HepG2 (cell line): ENCODE results near the gene HID1. TPM values are rescaled to one million over a fixed set of nuclear protein-coding genes. Genes with fewer than 3 reads are reported as not detected.
A peak's percentile ranks its signal among the peaks of the same experiment; 100 is the strongest.

ENCODE experiments used
- CBFB ChIP-seq: sonication (generic); formaldehyde crosslinking; IDR thresholded peaks from 2 replicates; pipeline ENCODE4 v1.4.0; 2020; ENCODE audit warnings: missing genetic modification reagents
- FOSL2 ChIP-seq: sonication (generic); formaldehyde crosslinking; IDR thresholded peaks from 2 replicates; pipeline ENCODE4 v1.4.0; 2020; ENCODE audit warnings: missing genetic modification reagents
- FOXO1 ChIP-seq: sonication (generic); formaldehyde crosslinking; IDR thresholded peaks from 2 replicates; pipeline ENCODE4 v1.4.0; 2020; ENCODE audit warnings: missing genetic modification reagents
- HES4 ChIP-seq: sonication (generic); formaldehyde crosslinking; IDR thresholded peaks from 2 replicates; pipeline ENCODE4 v1.9.0; 2021; ENCODE audit warnings: mild to moderate bottlenecking, missing genetic modification reagents, borderline replicate concordance
- HNRNPLL ChIP-seq: fragments of 200-400 bp; formaldehyde crosslinking; IDR thresholded peaks from 2 replicates; pipeline ENCODE4 v1.6.1; 2017; ENCODE audit warnings: mild to moderate bottlenecking, low read depth, low read length; ENCODE audit not compliant: poor library complexity, severe bottlenecking
- HOXA3 ChIP-seq: sonication (generic); formaldehyde crosslinking; IDR thresholded peaks from 2 replicates; pipeline ENCODE4 v1.5.0; 2020; ENCODE audit warnings: missing genetic modification reagents
- KDM2A ChIP-seq: sonication (generic); formaldehyde crosslinking; IDR thresholded peaks from 2 replicates; pipeline ENCODE4 v1.4.0; 2020; ENCODE audit warnings: low read depth, missing genetic modification reagents, borderline replicate concordance
- KLF16 ChIP-seq, 2 experiments: sonication (generic) in 1 of 2; formaldehyde crosslinking in 1 of 2; IDR thresholded peaks; 2 replicates each; pipeline versions ENCODE4 v1.6.1 to v1.8.0; 2016 to 2023; ENCODE audit warnings: missing genetic modification reagents in 2 of 2, missing compliant biosample characterization in 1 of 2
- NCOA2 ChIP-seq: sonication (generic); formaldehyde crosslinking; IDR thresholded peaks from 2 replicates; pipeline ENCODE4 v1.8.0; 2022; ENCODE audit warnings: inconsistent platforms
- NFE2L1 ChIP-seq: sonication (generic); formaldehyde crosslinking; IDR thresholded peaks from 2 replicates; pipeline ENCODE4 v1.4.0; 2020; ENCODE audit warnings: missing genetic modification reagents, mild to moderate bottlenecking, borderline replicate concordance
- SAP130 ChIP-seq: IDR thresholded peaks from 2 replicates; pipeline ENCODE4 v1.6.1; 2016; ENCODE audit warnings: low read depth
- ZBTB7B ChIP-seq: sonication (generic); formaldehyde crosslinking; IDR thresholded peaks from 2 replicates; pipeline ENCODE4 v1.4.0; 2020; ENCODE audit warnings: missing genetic modification reagents
- ZNF235 ChIP-seq: sonication (generic); formaldehyde crosslinking; IDR thresholded peaks from 2 replicates; pipeline ENCODE4 v1.8.1; 2023; ENCODE audit warnings: mild to moderate bottlenecking, missing genetic modification reagents, borderline replicate concordance
- ZNF33B ChIP-seq: sonication (generic); formaldehyde crosslinking; IDR thresholded peaks from 2 replicates; pipeline ENCODE4 v1.5.1; 2020; ENCODE audit warnings: mild to moderate bottlenecking, missing genetic modification reagents
- ZNF501 ChIP-seq: sonication (generic); formaldehyde crosslinking; IDR thresholded peaks from 2 replicates; pipeline ENCODE4 v1.5.1; 2020; ENCODE audit warnings: mild to moderate bottlenecking, moderate library complexity, missing genetic modification reagents
- ZNF614 ChIP-seq: IDR thresholded peaks from 2 replicates; pipeline ENCODE4 v1.6.1; 2018; ENCODE audit warnings: missing biosample characterization, missing genetic modification reagents, inconsistent platforms, borderline replicate concordance
- ZNF709 ChIP-seq: sonication (generic); formaldehyde crosslinking; IDR thresholded peaks from 2 replicates; pipeline ENCODE4 v1.5.0; 2020; ENCODE audit warnings: mild to moderate bottlenecking, missing genetic modification reagents
- ZNF883 ChIP-seq: sonication (generic); formaldehyde crosslinking; IDR thresholded peaks from 2 replicates; pipeline ENCODE4 v1.5.1; 2020; ENCODE audit warnings: mild to moderate bottlenecking, missing genetic modification reagents; ENCODE audit errors: not compliant biosample characterization
- ZNF891 ChIP-seq: sonication (generic); formaldehyde crosslinking; IDR thresholded peaks from 2 replicates; pipeline ENCODE4 v1.5.0; 2020; ENCODE audit warnings: mild to moderate bottlenecking, missing genetic modification reagents
- ZZZ3 ChIP-seq: sonication (generic); formaldehyde crosslinking; IDR thresholded peaks from 2 replicates; pipeline ENCODE4 v1.4.0; 2020; ENCODE audit warnings: missing genetic modification reagents, mild to moderate bottlenecking, borderline replicate concordance
- polyA plus RNA-seq, 8 experiments: library from polyadenylated mRNA; depleted of rRNA in 3 of 8; stranded (reverse) in 7 of 8; unstranded in 1 of 8; fragments of >200 nt; fragmentation: Illumina TruSeq in 4 of 8; extraction: Trizol in 4 of 8; gene quantifications; 2 replicates each; pipeline versions ENCODE4 v1.2.1 to v1.2.3, GENCODE V29; 2011 to 2016; ENCODE audit warnings: low read depth in 4 of 8, missing spikeins in 1 of 8, mixed read lengths in 1 of 8; ENCODE audit not compliant: insufficient read depth in 1 of 8
- total RNA-seq, 5 experiments: library from RNA; depleted of rRNA; stranded (reverse); fragments of >200 nt; fragmentation: Illumina TruSeq; extraction: Trizol; gene quantifications; 2 replicates each; pipeline ENCODE4 v1.2.3, GENCODE V29; 2016; ENCODE audit warnings: low read depth in 1 of 5
- TF ChIP-seq, protein P1 (sequence below): IDR thresholded peaks from 2 replicates; pipeline ENCODE4 v1.6.1; 2016; ENCODE audit warnings: missing compliant biosample characterization, missing genetic modification reagents, borderline replicate concordance
- TF ChIP-seq, protein P2 (sequence below): sonication (generic); formaldehyde crosslinking; IDR thresholded peaks from 2 replicates; pipeline ENCODE4 v1.5.1; 2020; ENCODE audit warnings: mild to moderate bottlenecking, missing genetic modification reagents
- TF ChIP-seq, protein P3 (sequence below), 2 experiments: sonication (generic) in 1 of 2; formaldehyde crosslinking in 1 of 2; IDR thresholded peaks; 2 replicates each; pipeline versions ENCODE4 v1.4.0 to v1.6.1; 2018 to 2020; ENCODE audit warnings: missing genetic modification reagents in 2 of 2, borderline replicate concordance in 1 of 2, low read depth in 1 of 2, mild to moderate bottlenecking in 1 of 2, missing biosample characterization in 1 of 2

Gene HID1
- total and polyA plus RNA-seq, 2 of the 13 experiments (the other 11 are each of a cell fraction or from before 2014, with no cell fraction given): 2.1 to 10.6 TPM

DNA sequence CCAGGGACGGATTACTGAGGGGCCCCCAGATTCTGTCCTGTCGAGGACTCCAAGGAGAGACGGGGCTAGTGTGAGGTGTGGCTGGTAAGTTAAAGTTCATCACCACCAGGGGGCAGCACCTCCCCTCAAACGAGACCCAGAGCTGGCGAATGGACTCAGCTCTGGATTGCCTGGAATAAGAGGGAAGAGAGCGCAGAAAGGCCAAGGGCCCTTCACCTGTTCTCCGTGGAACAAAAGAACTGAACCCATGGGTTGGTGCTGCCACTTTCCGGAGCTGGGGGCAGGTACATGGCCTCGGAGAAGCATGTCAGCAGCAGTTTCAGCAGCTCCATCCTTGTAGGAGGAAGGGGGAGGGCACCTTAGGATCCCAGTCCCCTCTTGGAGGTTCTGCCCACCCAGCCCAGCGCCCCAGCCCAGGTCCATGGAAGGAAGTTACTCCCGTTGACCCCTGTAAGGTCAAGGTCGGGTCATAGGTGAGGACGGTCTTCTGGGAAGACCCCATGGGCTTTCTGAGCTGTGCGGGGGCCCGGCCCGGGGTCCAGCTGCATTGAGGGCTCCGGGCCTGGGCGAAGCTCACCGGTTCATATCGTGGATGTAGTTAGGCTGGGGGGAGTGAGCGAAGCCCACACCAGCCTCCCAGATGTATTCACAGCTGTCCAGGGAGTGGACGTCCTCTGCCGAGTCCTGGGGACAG is 10.8 kb downstream of the HID1 start (continued):
- TF ChIP-seq ZNF883 (peak; percentile 77), ZNF614 (0 out of 2 replicates have a peak, but pooled peaks have one; percentile 60), SAP130 (peak; percentile 38; the same call in 1 of the 2 replicates), FOSL2 (CRISPR knock-in tag) (0 out of 2 replicates have a peak, but pooled peaks have one; percentile 18), HOXA3 (CRISPR knock-in tag) (peak; percentile 18; the same call in 1 of the 2 replicates), NFE2L1 (CRISPR knock-in tag) (no peak), ZNF891 (peak; percentile 15; the same call in 1 of the 2 replicates), FOXO1 (CRISPR knock-in tag) (no peak), ZBTB7B (CRISPR knock-in tag) (0 out of 2 replicates have a peak, but pooled peaks have one; percentile 25), NCOA2 (CRISPR knock-in tag) (0 out of 2 replicates have a peak, but pooled peaks have one; percentile 39), CBFB (no peak), KDM2A (CRISPR knock-in tag) (peak; percentile 79), HES4 (peak; percentile 19; the same call in 1 of the 2 replicates), ZNF709 (CRISPR knock-in tag) (0 out of 2 replicates have a peak, but pooled peaks have one; percentile 31), ZNF33B (CRISPR knock-in tag) (0 out of 2 replicates have a peak, but pooled peaks have one; percentile 63), ZNF501 (CRISPR knock-in tag) (peak; percentile 29; the same call in 1 of the 2 replicates), HNRNPLL (peak; percentile 22), ZZZ3 (CRISPR knock-in tag) (no peak), KLF16 (CRISPR knock-in tag; IDR thresholded peaks at IDR 0.05) (peak in 1 of 2 experiments; percentile 50; a peak in 1 of 4 replicates), ZNF235 (CRISPR knock-in tag) (no peak)
- TF ChIP-seq, protein P1, sequence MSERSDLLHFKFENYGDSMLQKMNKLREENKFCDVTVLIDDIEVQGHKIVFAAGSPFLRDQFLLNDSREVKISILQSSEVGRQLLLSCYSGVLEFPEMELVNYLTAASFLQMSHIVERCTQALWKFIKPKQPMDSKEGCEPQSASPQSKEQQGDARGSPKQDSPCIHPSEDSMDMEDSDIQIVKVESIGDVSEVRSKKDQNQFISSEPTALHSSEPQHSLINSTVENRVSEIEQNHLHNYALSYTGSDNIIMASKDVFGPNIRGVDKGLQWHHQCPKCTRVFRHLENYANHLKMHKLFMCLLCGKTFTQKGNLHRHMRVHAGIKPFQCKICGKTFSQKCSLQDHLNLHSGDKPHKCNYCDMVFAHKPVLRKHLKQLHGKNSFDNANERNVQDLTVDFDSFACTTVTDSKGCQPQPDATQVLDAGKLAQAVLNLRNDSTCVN (CRISPR knock-in tag): 0 out of 2 replicates have a peak, but pooled peaks have one; percentile 48
- TF ChIP-seq, protein P2, sequence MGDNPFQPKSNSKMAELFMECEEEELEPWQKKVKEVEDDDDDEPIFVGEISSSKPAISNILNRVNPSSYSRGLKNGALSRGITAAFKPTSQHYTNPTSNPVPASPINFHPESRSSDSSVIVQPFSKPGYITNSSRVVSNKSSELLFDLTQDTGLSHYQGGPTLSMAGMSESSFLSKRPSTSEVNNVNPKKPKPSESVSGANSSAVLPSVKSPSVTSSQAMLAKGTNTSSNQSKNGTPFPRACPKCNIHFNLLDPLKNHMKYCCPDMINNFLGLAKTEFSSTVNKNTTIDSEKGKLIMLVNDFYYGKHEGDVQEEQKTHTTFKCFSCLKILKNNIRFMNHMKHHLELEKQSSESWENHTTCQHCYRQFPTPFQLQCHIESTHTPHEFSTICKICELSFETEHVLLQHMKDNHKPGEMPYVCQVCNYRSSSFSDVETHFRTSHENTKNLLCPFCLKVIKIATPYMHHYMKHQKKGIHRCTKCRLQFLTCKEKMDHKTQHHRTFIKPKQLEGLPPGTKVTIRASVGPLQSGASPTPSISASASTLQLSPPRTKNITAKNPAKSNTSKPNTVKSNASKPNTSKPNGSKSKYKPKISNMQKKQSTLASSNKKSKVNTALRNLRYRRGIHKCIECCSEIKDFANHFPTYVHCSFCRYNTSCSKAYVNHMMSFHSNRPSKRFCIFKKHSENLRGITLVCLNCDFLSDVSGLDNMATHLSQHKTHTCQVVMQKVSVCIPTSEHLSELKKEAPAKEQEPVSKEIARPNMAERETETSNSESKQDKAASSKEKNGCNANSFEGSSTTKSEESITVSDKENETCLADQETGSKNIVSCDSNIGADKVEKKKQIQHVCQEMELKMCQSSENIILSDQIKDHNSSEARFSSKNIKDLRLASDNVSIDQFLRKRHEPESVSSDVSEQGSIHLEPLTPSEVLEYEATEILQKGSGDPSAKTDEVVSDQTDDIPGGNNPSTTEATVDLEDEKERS (CRISPR knock-in tag): 0 out of 2 replicates have a peak, but pooled peaks have one; percentile 54
- TF ChIP-seq, protein P3, sequence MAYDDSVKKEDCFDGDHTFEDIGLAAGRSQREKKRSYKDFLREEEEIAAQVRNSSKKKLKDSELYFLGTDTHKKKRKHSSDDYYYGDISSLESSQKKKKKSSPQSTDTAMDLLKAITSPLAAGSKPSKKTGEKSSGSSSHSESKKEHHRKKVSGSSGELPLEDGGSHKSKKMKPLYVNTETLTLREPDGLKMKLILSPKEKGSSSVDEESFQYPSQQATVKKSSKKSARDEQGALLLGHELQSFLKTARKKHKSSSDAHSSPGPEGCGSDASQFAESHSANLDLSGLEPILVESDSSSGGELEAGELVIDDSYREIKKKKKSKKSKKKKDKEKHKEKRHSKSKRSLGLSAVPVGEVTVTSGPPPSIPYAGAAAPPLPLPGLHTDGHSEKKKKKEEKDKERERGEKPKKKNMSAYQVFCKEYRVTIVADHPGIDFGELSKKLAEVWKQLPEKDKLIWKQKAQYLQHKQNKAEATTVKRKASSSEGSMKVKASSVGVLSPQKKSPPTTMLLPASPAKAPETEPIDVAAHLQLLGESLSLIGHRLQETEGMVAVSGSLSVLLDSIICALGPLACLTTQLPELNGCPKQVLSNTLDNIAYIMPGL (CRISPR knock-in tag; IDR thresholded peaks at IDR 0.05; ENCODE audit: borderline replicate concordance in 1 of 2, low read depth in 1 of 2): peak in 1 of 2 experiments; percentile 83; a peak in 1 of 4 replicates
